ENCODE measurements around the gene GPR87.
A peak's percentile ranks its signal among the peaks of the same experiment; 100 is the strongest.

Gene GPR87

DNA sequence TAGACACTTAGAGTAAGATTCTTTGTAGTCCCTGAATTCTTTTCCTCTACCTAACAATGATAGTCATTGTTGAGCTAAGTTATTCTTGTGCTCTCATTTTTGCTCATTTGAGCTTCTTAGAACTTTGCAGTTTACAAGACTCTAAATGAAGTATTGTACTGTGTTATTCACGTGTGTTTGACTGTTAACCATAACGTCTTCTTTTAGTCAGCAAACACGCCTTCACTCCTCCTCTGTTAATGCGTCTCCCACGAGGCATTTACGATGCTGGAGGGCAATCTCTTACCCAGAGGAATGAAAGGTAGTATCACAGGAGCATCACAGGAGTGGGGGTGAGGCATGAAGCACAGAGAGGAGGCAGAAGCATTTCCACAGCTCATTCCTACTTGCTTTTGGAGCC, 23.5 kb downstream of the GPR87 start:
- no peak for DNase-seq (ENCODE audit: low read depth)
- TF ChIP-seq, protein P1, sequence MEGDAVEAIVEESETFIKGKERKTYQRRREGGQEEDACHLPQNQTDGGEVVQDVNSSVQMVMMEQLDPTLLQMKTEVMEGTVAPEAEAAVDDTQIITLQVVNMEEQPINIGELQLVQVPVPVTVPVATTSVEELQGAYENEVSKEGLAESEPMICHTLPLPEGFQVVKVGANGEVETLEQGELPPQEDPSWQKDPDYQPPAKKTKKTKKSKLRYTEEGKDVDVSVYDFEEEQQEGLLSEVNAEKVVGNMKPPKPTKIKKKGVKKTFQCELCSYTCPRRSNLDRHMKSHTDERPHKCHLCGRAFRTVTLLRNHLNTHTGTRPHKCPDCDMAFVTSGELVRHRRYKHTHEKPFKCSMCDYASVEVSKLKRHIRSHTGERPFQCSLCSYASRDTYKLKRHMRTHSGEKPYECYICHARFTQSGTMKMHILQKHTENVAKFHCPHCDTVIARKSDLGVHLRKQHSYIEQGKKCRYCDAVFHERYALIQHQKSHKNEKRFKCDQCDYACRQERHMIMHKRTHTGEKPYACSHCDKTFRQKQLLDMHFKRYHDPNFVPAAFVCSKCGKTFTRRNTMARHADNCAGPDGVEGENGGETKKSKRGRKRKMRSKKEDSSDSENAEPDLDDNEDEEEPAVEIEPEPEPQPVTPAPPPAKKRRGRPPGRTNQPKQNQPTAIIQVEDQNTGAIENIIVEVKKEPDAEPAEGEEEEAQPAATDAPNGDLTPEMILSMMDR (conservative IDR thresholded peaks at IDR 0.05; ENCODE audit: low read depth, low read length), result no peak
- no peak overlapping the region for H3K4me3 ChIP-seq (ENCODE audit: low read depth, low read length)

DNA sequence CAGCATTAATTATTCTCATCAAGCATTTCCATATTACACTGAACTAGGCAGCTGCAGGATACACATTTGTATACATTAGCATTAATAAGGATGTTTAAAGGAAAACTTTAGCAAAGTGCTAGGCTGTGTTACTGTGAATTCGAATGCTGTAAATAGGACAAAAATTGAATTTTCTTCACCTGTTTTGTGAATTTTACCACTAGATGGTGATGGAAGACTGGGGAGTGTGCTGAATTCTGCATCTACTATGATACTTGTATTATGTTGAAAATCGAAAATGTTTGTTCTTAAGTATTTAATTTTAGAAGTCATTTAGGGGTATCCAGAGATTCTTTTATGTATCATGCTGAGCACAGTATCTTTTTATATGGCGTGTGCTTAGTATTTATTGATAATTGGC, 25.9 kb downstream of the GPR87 start:
- TF ChIP-seq, protein P1 (conservative IDR thresholded peaks at IDR 0.05; ENCODE audit: low read depth, low read length), result peak; percentile 68
- no peak overlapping the region for H3K4me3 ChIP-seq (ENCODE audit: low read depth, low read length)
- peak; percentile 80 for DNase-seq (ENCODE audit: low read depth)

DNA sequence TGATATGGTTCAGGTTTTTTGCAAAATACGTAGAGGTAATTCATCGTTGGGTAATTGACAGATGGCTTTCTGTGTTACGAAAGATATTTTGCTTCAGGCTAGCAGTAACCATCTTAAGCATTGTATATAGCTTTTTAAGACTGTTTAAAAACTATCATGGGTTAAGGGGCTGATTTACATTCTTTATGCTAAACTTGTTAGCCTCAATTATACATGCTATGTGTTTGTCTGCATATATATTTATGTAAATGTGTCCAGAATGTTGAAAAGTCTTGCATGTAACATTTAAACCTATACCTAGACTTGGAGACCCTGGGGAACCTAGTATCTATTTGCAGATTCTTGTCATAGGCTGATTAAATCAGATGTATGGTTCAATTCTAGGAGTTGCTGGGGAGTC, 27.2 kb downstream of the GPR87 start:
- H3K4me3 ChIP-seq (ENCODE audit: low read depth, low read length), result no peak overlapping the region
- TF ChIP-seq, protein P1 (conservative IDR thresholded peaks at IDR 0.05; ENCODE audit: low read depth, low read length), result no peak
- no peak for DNase-seq (ENCODE audit: low read depth)

DNA sequence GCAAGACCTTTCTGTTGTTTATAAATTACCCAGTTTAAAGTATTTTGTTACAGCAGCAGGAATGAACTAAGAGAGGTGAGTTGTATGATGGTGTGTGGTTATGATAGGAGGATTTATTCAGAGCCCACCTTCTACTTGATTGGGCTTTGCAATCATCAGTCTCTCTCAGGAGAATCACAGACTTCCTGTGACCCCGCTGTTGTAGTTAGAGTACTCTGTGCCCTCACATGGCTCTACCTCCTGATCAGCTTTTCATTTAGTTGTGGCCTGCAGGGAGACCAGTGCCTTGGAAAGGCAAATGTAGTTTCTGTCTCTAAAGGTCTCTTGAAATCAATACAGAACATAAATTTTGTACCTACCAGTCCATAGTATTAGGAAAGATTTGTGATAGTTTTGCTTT, 30.7 kb downstream of the GPR87 start:
- H3K4me3 ChIP-seq (ENCODE audit: low read depth, low read length), result no peak overlapping the region
- DNase-seq (ENCODE audit: low read depth), result no peak

DNA sequence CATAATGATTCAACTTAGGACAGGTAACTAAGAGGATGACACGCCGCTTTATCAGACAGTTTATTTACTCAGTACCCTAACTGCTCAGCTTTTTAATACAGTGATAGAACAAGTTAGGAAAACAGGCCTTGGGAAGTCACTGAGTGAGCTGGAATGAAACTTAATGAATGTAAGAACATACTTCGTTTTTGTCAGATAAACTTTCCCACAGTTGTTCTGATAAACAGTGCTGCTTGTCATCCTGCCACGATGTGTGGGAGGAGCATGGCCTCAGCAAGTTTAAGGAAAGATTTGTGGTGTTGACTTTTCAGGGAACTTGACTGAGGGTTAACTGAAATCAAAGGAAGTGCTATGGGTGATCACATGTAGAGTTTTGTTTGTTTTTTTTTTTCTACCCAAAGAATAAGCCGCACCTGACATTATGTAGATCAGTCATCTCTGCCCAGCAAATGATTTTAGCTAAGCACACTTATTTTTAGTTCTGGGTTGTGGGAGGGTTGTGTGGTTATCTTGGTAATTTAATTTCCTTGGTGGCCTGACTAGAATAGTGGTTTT, 32.6 kb downstream of the GPR87 start:
- DNase-seq (ENCODE audit: low read depth), result peak; percentile 86
- TF ChIP-seq, protein P1 (conservative IDR thresholded peaks at IDR 0.05; ENCODE audit: low read depth, low read length), result no peak

More for the DNA sequence above, 30.7 kb downstream of the GPR87 start:
- TF ChIP-seq, protein P1 (conservative IDR thresholded peaks at IDR 0.05; ENCODE audit: low read depth, low read length), result no peak

DNA sequence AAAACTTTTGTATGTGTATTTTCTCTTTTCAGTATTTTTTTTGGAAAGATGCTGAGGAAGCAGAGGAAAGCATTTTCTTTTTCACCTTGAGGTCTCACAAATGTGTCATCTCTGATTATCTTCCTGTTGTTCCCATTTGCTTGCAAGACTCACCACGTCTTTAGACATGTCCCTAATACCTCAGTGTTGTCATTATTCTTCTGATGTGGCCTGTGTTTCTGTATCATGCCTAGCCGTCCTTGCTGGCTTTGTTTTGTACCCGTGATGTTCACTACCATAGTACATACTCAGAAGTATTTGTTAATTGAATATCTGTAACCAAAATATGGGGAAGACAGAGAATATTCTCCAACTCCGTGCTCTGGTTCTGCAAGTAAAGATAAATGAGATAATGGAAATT, 33.2 kb downstream of the GPR87 start:
- H3K4me3 ChIP-seq (ENCODE audit: low read depth, low read length), result no peak overlapping the region
- TF ChIP-seq, protein P1 (conservative IDR thresholded peaks at IDR 0.05; ENCODE audit: low read depth, low read length), result no peak
- no peak for DNase-seq (ENCODE audit: low read depth)

More for the DNA sequence above, 32.6 kb downstream of the GPR87 start:
- no peak overlapping the region for H3K4me3 ChIP-seq (ENCODE audit: low read depth, low read length)

DNA sequence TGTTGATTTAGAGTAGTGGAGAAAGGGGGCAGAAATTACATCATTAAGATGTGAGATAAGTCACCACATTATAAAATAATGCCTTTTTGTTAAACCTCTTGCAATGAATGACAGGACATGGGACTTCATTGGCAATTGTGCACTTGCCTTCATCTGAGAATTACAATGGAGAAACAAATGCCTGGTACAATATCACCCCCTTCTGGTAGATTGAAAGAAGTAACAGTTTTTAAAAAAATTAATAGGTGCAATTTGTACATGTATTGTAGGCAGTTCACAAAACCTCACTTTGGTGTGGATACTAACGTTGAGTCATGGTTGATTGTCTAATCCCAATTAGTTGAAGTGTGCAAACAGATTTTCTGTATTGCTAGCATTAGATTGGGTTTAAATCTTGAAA, 33.7 kb downstream of the GPR87 start:
- TF ChIP-seq, protein P1 (conservative IDR thresholded peaks at IDR 0.05; ENCODE audit: low read depth, low read length), result peak; percentile 62
- DNase-seq (ENCODE audit: low read depth), result peak; percentile 84
- H3K4me3 ChIP-seq (ENCODE audit: low read depth, low read length), result no peak overlapping the region
